Smooth muscle cell (in vitro differentiated cells): ENCODE measurements around the gene ARHGAP9. TPM values are rescaled to one million over a fixed set of nuclear protein-coding genes. Genes with fewer than 3 reads are reported as not detected.

Experiments used
- DNase-seq: peaks from one replicate; lab custom pipeline; 2025; ENCODE audit not compliant: unreplicated experiment; lab: John Stamatoyannopoulos, UW
- H2AFZ ChIP-seq: fragments of 200-600 bp; sonication (generic); 2 replicates; pipeline ENCODE4 v1.6.0; 2016; ENCODE audit warnings: antibody characterized with exemption, low read depth, mild to moderate bottlenecking
- H3F3A ChIP-seq: fragments of 200-600 bp; sonication (generic); 2 replicates; pipeline ENCODE4 v1.6.0; 2017; ENCODE audit warnings: antibody characterized with exemption, low read depth
- H3K27ac ChIP-seq: fragments of 200-600 bp; sonication (generic); 2 replicates; pipeline ENCODE4 v1.5.1; 2016; ENCODE audit warnings: low read depth, mild to moderate bottlenecking
- H3K27me3 ChIP-seq: fragments of 200-600 bp; sonication (generic); 2 replicates; pipeline ENCODE4 v1.6.1; 2016; ENCODE audit warnings: low read depth, mild to moderate bottlenecking
- H3K36me3 ChIP-seq: fragments of 200-600 bp; sonication (generic); 2 replicates; pipeline ENCODE4 v1.5.1; 2016; ENCODE audit warnings: low read depth
- H3K4me1 ChIP-seq: fragments of 200-600 bp; sonication (generic); 2 replicates; pipeline ENCODE4 v1.5.1; 2016; ENCODE audit warnings: low read depth
- H3K4me2 ChIP-seq: fragments of 200-600 bp; sonication (generic); 2 replicates; pipeline ENCODE4 v1.6.0; 2016; ENCODE audit warnings: mild to moderate bottlenecking
- H3K4me3 ChIP-seq: fragments of 200-600 bp; sonication (generic); 2 replicates; pipeline ENCODE4 v1.5.1; 2016; ENCODE audit warnings: mild to moderate bottlenecking
- H3K79me2 ChIP-seq: fragments of 200-600 bp; sonication (generic); 2 replicates; pipeline ENCODE4 v1.6.0; 2016; ENCODE audit warnings: low read depth, mild to moderate bottlenecking
- H3K9ac ChIP-seq: fragments of 200-600 bp; sonication (generic); 2 replicates; pipeline ENCODE4 v1.6.0; 2016; ENCODE audit warnings: low read depth
- H3K9me3 ChIP-seq: fragments of 200-600 bp; sonication (generic); replicated peaks from 2 replicates; pipeline ENCODE4 v1.5.1; 2016; ENCODE audit warnings: low read depth
- H4K20me1 ChIP-seq: fragments of 200-600 bp; sonication (generic); 2 replicates; pipeline ENCODE4 v1.6.0; 2016; ENCODE audit warnings: low read depth
- CTCF ChIP-seq: fragments of 200-600 bp; sonication (generic); IDR thresholded peaks from 2 replicates; pipeline ENCODE4 v1.5.1; 2017; ENCODE audit warnings: borderline replicate concordance, mild to moderate bottlenecking, antibody characterized with exemption; ENCODE audit not compliant: insufficient read depth, poor library complexity, severe bottlenecking
- WGBS: methylation state at CpG from one replicate; pipeline ENCODE4 v1.1.7; 2016; ENCODE audit warnings: low lambda C conversion rate; 5-methylcytosine and 5-hydroxymethylcytosine counted together
- polyA plus RNA-seq: library from polyadenylated mRNA; unstranded; fragments of >200 nt; fragmentation: Nextera tagmentation; extraction: Ambion mirVana; gene quantifications from 2 replicates; pipeline ENCODE4 v1.2.1, GENCODE V29; 2016
- total RNA-seq: library from RNA; depleted of rRNA; stranded (reverse); fragments of >200 nt; gene quantifications from 2 replicates; pipeline ENCODE4 v1.2.3, GENCODE V29; 2014

The ARHGAP9 gene
- total and polyA plus RNA-seq, 2 experiments from 2014 or later = 1.3 TPM; not detected in 1

GRCh38 chr12:57452181-57452936, 27.3 kb downstream of the ARHGAP9 start:
- H2AFZ ChIP-seq = peak overlapping the region; percentile 5
- no peak overlapping the region for H3K4me3 ChIP-seq
- TF ChIP-seq CTCF = no peak
- peaks cover 12% of the 10 kb centered on the region for H3K4me1 ChIP-seq
- H3K27ac ChIP-seq = peak overlapping the region; percentile 80
- H3K9ac ChIP-seq = peak overlapping the region; percentile 53
- DNase-seq = peak; percentile 50
- no peaks in the 10 kb centered on the region for H3K27me3 ChIP-seq
- H3K79me2 ChIP-seq = peaks cover 10% of the 10 kb centered on the region
- peak overlapping the region; percentile 65 for H3K4me2 ChIP-seq
- H4K20me1 ChIP-seq = no peaks in the 10 kb centered on the region
- no peaks in the 10 kb centered on the region for H3K9me3 ChIP-seq
- 18% methylated on average over 9 of the region's 9 CpGs for WGBS
- H3F3A ChIP-seq = no peaks in the 10 kb centered on the region
- H3K36me3 ChIP-seq = no peaks in the 10 kb centered on the region

- H3K27me3 ChIP-seq = no peaks in the 10 kb centered on the region
- H3K27ac ChIP-seq = peak overlapping the region; percentile 80
- no peak overlapping the region for H3K9ac ChIP-seq
- TF ChIP-seq CTCF = no peak
- H3K36me3 ChIP-seq = no peaks in the 10 kb centered on the region
- H3K4me3 ChIP-seq = no peak overlapping the region
- no peaks in the 10 kb centered on the region for H3K9me3 ChIP-seq
- no peak for DNase-seq
- H3K4me2 ChIP-seq = peak overlapping the region; percentile 47
- H4K20me1 ChIP-seq = no peaks in the 10 kb centered on the region
- H2AFZ ChIP-seq = no peak overlapping the region
- WGBS = 84% methylated on average over 6 of the region's 6 CpGs
- peaks cover 1% of the 10 kb centered on the region for H3K79me2 ChIP-seq
- H3K4me1 ChIP-seq = peaks cover 12% of the 10 kb centered on the region
- H3F3A ChIP-seq = no peaks in the 10 kb centered on the region
These were observed 28.4 kb downstream of the ARHGAP9 start for GRCh38 chr12:57451233-57451778.

- Histone ChIP-seq H3K27ac (no peak overlapping the region), H3K4me2 (no peak overlapping the region), H3K9me3 (no peaks in the 10 kb centered on the region), H3K27me3 (no peaks in the 10 kb centered on the region), H4K20me1 (no peaks in the 10 kb centered on the region), H3K9ac (no peak overlapping the region), H3K36me3 (no peaks in the 10 kb centered on the region), H3K4me3 (no peak overlapping the region), H3F3A (no peaks in the 10 kb centered on the region), H3K79me2 (no peaks in the 10 kb centered on the region), H3K4me1 (peaks cover 5% of the 10 kb centered on the region), H2AFZ (no peak overlapping the region)
- 100% methylated on average over 3 of the region's 3 CpGs for WGBS
- TF ChIP-seq CTCF = no peak
- DNase-seq = no peak
These were observed 29.6 kb downstream of the ARHGAP9 start for GRCh38 chr12:57450057-57450456.
